A549 treated with Mapracorat at 1 μM for 4 hours (cell line): ENCODE data around the gene CTNNAL1. TPM values are rescaled to one million over a fixed set of nuclear protein-coding genes. Genes with fewer than 3 reads are reported as not detected.

Experiments used
- total RNA-seq: library from RNA; stranded (reverse); fragments of 200-300 nt; extraction: Qiagen RNA extraction; gene quantifications from 5 replicates; pipeline ENCODE4 v1.2.3, GENCODE V29; 2022

Gene CTNNAL1
- total RNA-seq = 48.4 to 53.5 TPM (median 53.3 TPM) in 5 replicates

GRCh38 chr9:109012876-109013678, at the start of gene CTNNAL1:
Gene CTNNAL1 (minus strand): TSS chr9:109013499. CDS start chr9:109013442, 57 bp downstream.

GRCh38 chr9:108934323-108934893, 78.9 kb downstream of the CTNNAL1 start, which contains the start of gene ABITRAM:
Gene ABITRAM (plus strand): TSS chr9:108934400. CDS start chr9:108934487, 87 bp downstream.

GRCh38 chr9:108933718-108934322, 79.5 kb downstream of the CTNNAL1 start, which contains the start of gene ELP1:
Gene ELP1 (minus strand): TSS chr9:108934124. CDS start chr9:108931146, 2,978 bp downstream.

Other genes with a start within 250 kb of the CTNNAL1 start
- gene ACTL7B, start 157.5 kb downstream of the CTNNAL1 start, total RNA-seq = not detected in 5 replicates
- gene ACTL7A, start 151.2 kb downstream of the CTNNAL1 start, total RNA-seq = not detected in 5 replicates
- gene ELP1, start 79.4 kb downstream of the CTNNAL1 start, total RNA-seq = 18.2 to 20.3 TPM (median 19.1 TPM) in 5 replicates
- gene ABITRAM, start 79.1 kb downstream of the CTNNAL1 start, total RNA-seq = 20.3 to 24.7 TPM (median 22.5 TPM) in 5 replicates
- gene TMEM245, start 106.4 kb upstream of the CTNNAL1 start, total RNA-seq = 38.7 to 57.8 TPM (median 52.1 TPM) in 5 replicates
- gene FRRS1L, start 153.8 kb upstream of the CTNNAL1 start, total RNA-seq = 0.13 to 0.63 TPM (median 0.24 TPM) in 5 replicates